Measurements from ENCODE around the gene CIAO1. TPM values are rescaled to one million over a fixed set of nuclear protein-coding genes. Genes with fewer than 3 reads are reported as not detected.

CIAO1 gene
- total and polyA plus RNA-seq, 12 donors, result 52.5 to 237 (median 134) TPM

- peaks cover 52 to 91% of the 10 kb centered on the region in 2 donors for H3K4me1 ChIP-seq (replicated peaks in 1 of 2)
- intact Hi-C loops (cut with DNase I), result loop anchor here in 1 of 2 donors (10.0 kb wide), 1 partner anchor 55 kb away; the partner anchor contains the start of gene STARD7
- peak overlapping the region; percentile 88 to 97 (median 94) for H3K27ac ChIP-seq
- H3K27me3 ChIP-seq, result no peaks in the 10 kb centered on the region
- H3K4me3 ChIP-seq, result no peak overlapping the region
- H3K9me3 ChIP-seq (replicated peaks in 1 of 3), result no peaks in the 10 kb centered on the region
- peak in 3 of 7 donors; percentile 32 to 76 (median 49) for DNase-seq
- H3K36me3 ChIP-seq (replicated peaks in 1 of 2), result peaks cover 0 to 30% of the 10 kb centered on the region in 2 donors
- WGBS, 4 donors, result 62 to 91% (median 65%) methylated on average over 5 of the region's 5 CpGs
- no peak for TF ChIP-seq POLR2A (IDR thresholded peaks at IDR 0.05)
- TF ChIP-seq CTCF (IDR thresholded peaks at IDR 0.05), result no peak
Observed at GRCh38 chr2:96259497-96259921, 6.5 kb upstream of the CIAO1 start.

- Histone ChIP-seq H3K4me1 (replicated peaks in 1 of 2) (peaks cover 53 to 86% of the 10 kb centered on the region in 2 donors), H3K27me3 (no peaks in the 10 kb centered on the region), H3K4me3 (peak overlapping the region in 1 of 4 donors; percentile 21), H3K27ac (peak overlapping the region; percentile 88 to 97 (median 94)), H3K36me3 (replicated peaks in 1 of 2) (peaks cover 0 to 20% of the 10 kb centered on the region in 2 donors), H3K9me3 (replicated peaks in 1 of 3) (no peaks in the 10 kb centered on the region)
- 24 to 45% (median 29%) methylated on average over 10 of the region's 10 CpGs for WGBS, 4 donors
- DNase-seq, result peak; percentile 87 to 96 (median 94)
- intact Hi-C loops (cut with DNase I), result loop anchor here in 1 of 2 donors (10.0 kb wide), 1 partner anchor 116 kb away; the partner anchor contains the start of gene DUSP2
- TF ChIP-seq POLR2A (IDR thresholded peaks at IDR 0.05) (peak; percentile 6 to 85), CTCF (IDR thresholded peaks at IDR 0.05) (peak in 5 of 6 experiments; percentile 39 to 57 (median 48))
Observed at GRCh38 chr2:96260387-96261260, 5.4 kb upstream of the CIAO1 start.

GRCh38 chr2:96261328-96262003, 4.6 kb upstream of the CIAO1 start:
- DNase-seq, result no peak
- intact Hi-C loops (cut with DNase I), result loop anchor here in 1 of 2 donors (10.0 kb wide), 1 partner anchor 117 kb away; the partner anchor contains the start of gene DUSP2
- TF ChIP-seq POLR2A (IDR thresholded peaks at IDR 0.05), result no peak
- no peak for TF ChIP-seq CTCF (IDR thresholded peaks at IDR 0.05)
- Histone ChIP-seq H3K4me3 (no peak overlapping the region), H3K9me3 (replicated peaks in 1 of 3) (no peaks in the 10 kb centered on the region), H3K27ac (peak overlapping the region; percentile 88 to 97 (median 94)), H3K4me1 (replicated peaks in 1 of 2) (peaks cover 53 to 82% of the 10 kb centered on the region in 2 donors), H3K27me3 (no peaks in the 10 kb centered on the region), H3K36me3 (replicated peaks in 1 of 2) (peaks cover 0 to 14% of the 10 kb centered on the region in 2 donors)
- 70 to 72% (median 71%) methylated on average over 6 of the region's 6 CpGs for WGBS, 4 donors

GRCh38 chr2:96262306-96262705, 3.7 kb upstream of the CIAO1 start:
- peaks cover 0 to 15% of the 10 kb centered on the region in 2 donors for H3K36me3 ChIP-seq (replicated peaks in 1 of 2)
- no peak for DNase-seq
- H3K9me3 ChIP-seq (replicated peaks in 1 of 3), result no peaks in the 10 kb centered on the region
- H3K4me3 ChIP-seq, result no peak overlapping the region
- no peaks in the 10 kb centered on the region for H3K27me3 ChIP-seq
- intact Hi-C loops (cut with DNase I), result loop anchor here in 1 of 2 donors (10.0 kb wide), 1 partner anchor 118 kb away; the partner anchor contains the start of gene DUSP2
- peak overlapping the region in 3 of 5 donors; percentile 21 to 95 (median 88) for H3K27ac ChIP-seq
- 51 to 66% (median 57%) methylated on average over 2 of the region's 2 CpGs for WGBS, 4 donors
- TF ChIP-seq CTCF (IDR thresholded peaks at IDR 0.05) (no peak), POLR2A (IDR thresholded peaks at IDR 0.05) (no peak)
- H3K4me1 ChIP-seq (replicated peaks in 1 of 2), result peaks cover 60 to 81% of the 10 kb centered on the region in 2 donors

Measured in adrenal gland (tissue), 12 donors.